ENCODE data around the gene TBC1D17.

- TF ChIP-seq CTCF (IDR thresholded peaks at IDR 0.05; ENCODE audit: low read length), result no peak
- TF ChIP-seq EZH2 (IDR thresholded peaks at IDR 0.05; ENCODE audit: borderline replicate concordance, low read length), result no peak
These were observed 2.9 kb upstream of the TBC1D17 start for GRCh38 chr19:49874503-49875157.
